Tibial nerve (tissue), 4 donors: ENCODE data around the gene MARS1.

Experiments used
- EP300 ChIP-seq, 2 donors: sonication (generic); formaldehyde crosslinking; IDR thresholded peaks; one replicate each; pipeline ENCODE4 v1.6.1; 2017; ENCODE audit warnings: antibody characterized with exemption in 2 of 2, mild to moderate bottlenecking in 1 of 2
- TF ChIP-seq, protein P1 (sequence below), 5 experiments: fragments of 200-600 bp in 3 of 5; fragments of 450-650 bp in 2 of 5; sonication (generic) in 3 of 5; IDR thresholded peaks; one replicate each; pipeline ENCODE4 v1.5.1; 2016 to 2019; ENCODE audit warnings: antibody characterized with exemption in 5 of 5, mild to moderate bottlenecking in 3 of 5, moderate library complexity in 2 of 5

DNA sequence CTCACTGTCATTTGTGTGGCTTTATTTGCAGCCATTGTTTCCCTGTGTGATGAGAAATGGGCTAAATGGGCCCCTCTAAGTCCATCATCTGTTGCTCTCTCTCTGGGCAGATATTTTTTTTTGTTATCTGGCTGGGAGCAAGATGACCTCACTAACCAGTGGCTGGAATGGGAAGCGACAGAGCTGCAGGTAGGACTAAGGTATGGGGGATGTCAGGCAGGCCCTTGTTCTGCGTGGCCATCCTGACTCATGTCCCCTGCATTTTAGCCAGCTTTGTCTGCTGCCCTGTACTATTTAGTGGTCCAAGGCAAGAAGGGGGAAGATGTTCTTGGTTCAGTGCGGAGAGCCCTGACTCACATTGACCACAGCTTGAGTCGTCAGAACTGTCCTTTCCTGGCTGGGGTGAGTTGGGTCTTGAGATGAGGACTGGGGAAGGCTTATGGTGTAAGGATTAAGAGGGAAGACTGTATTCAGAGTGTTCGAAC, 1.3 kb downstream of the MARS1 start:
- TF ChIP-seq, protein P1, sequence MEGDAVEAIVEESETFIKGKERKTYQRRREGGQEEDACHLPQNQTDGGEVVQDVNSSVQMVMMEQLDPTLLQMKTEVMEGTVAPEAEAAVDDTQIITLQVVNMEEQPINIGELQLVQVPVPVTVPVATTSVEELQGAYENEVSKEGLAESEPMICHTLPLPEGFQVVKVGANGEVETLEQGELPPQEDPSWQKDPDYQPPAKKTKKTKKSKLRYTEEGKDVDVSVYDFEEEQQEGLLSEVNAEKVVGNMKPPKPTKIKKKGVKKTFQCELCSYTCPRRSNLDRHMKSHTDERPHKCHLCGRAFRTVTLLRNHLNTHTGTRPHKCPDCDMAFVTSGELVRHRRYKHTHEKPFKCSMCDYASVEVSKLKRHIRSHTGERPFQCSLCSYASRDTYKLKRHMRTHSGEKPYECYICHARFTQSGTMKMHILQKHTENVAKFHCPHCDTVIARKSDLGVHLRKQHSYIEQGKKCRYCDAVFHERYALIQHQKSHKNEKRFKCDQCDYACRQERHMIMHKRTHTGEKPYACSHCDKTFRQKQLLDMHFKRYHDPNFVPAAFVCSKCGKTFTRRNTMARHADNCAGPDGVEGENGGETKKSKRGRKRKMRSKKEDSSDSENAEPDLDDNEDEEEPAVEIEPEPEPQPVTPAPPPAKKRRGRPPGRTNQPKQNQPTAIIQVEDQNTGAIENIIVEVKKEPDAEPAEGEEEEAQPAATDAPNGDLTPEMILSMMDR (IDR thresholded peaks at IDR 0.05): no peak
- no peak for TF ChIP-seq EP300 (IDR thresholded peaks at IDR 0.05)
